Measurements from ENCODE around the gene PTPRG. TPM values are rescaled to one million over a fixed set of nuclear protein-coding genes. Genes with fewer than 3 reads are reported as not detected.

PTPRG gene
- polyA plus RNA-seq, 1 donor (not counting 4 experiments of a cell fraction or from before 2014, with no cell fraction given): 12.1 TPM

GRCh38 chr3:61937477-61937876 is 376.1 kb downstream of the PTPRG start:
- H3K36me3 ChIP-seq (ENCODE audit: control insufficient read depth in 2 of 2, extremely low read depth in 1 of 2, insufficient read depth in 2 of 2, low read length in 2 of 2): no peaks in the 10 kb centered on the region
- H2AFZ ChIP-seq (ENCODE audit: control insufficient read depth, low read length): no peak overlapping the region
- TF ChIP-seq EZH2 (IDR thresholded peaks at IDR 0.05; ENCODE audit: low read length): no peak
- no peaks in the 10 kb centered on the region for H3K79me2 ChIP-seq (ENCODE audit: control insufficient read depth, insufficient read depth, low read length)
- H3K9ac ChIP-seq (ENCODE audit: control insufficient read depth, extremely low read depth, insufficient read depth, low read length): no peak overlapping the region
- no peak for FAIRE-seq
- no peak overlapping the region for H3K27ac ChIP-seq (ENCODE audit: control insufficient read depth, insufficient read depth, low read length)
- H3K9me3 ChIP-seq (ENCODE audit: control insufficient read depth, low read depth, low read length): no peaks in the 10 kb centered on the region
- no peaks in the 10 kb centered on the region for H4K20me1 ChIP-seq (ENCODE audit: control insufficient read depth, extremely low read depth, insufficient read depth, low read length)
- no peak overlapping the region for H3K4me2 ChIP-seq (ENCODE audit: control insufficient read depth, extremely low read depth, insufficient read depth, low read depth, low read length)
- DNase-seq (ENCODE audit: low read depth, low spot score): no peak
- dilution Hi-C loops (cut with MboI; ENCODE audit: extremely low pct_ligation_motif_present, low sequenced_read_pairs): no loop called here
- H3K9me1 ChIP-seq (ENCODE audit: control insufficient read depth, extremely low read depth, insufficient read depth, low read length): no peaks in the 10 kb centered on the region
- no peaks in the 10 kb centered on the region for H3K27me3 ChIP-seq (ENCODE audit: control insufficient read depth, extremely low read depth, insufficient read depth, low read length)
- no peak overlapping the region for H3K4me3 ChIP-seq (ENCODE audit: control insufficient read depth in 2 of 3, extremely low read depth in 1 of 3, insufficient read depth in 2 of 3, low read depth in 1 of 3, low read length in 3 of 3)
- no peaks in the 10 kb centered on the region for H3K4me1 ChIP-seq (ENCODE audit: control insufficient read depth, extremely low read depth, insufficient read depth, low read length)

DNA sequence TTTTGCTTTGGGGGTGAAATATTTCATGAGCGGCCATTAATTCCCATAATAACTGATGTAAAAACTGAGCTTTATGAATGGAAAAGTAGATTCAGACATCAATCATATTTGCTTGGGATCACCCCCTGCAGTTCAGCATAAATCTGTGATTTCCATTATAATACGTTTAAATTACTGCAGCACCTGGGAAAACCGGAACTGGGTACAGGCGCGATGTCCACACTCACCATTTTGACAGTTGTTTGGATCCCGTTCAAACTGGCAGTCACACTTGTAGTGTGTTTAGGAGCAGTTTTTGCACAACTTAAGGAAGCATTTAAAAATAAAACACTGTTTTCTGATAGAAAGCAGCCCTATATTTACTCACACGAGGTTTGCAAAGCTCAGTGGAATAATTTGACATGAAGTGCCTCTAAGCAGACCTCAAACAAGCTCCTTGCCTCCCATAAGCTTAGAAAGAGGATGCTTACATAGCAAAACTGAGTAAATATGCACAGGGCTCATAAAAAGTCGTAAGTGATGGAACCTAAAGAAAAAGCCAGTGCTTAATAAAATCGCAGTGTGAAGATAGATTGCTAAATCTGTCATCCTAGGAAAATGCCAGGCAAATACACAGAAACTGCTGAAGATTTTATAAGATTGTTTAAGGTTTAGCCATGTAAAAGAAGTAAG is 377.6 kb downstream of the PTPRG start:
- Histone ChIP-seq H3K9me3 (ENCODE audit: control insufficient read depth, low read depth, low read length) (no peaks in the 10 kb centered on the region), H3K4me1 (ENCODE audit: control insufficient read depth, extremely low read depth, insufficient read depth, low read length) (no peaks in the 10 kb centered on the region), H3K27ac (ENCODE audit: control insufficient read depth, insufficient read depth, low read length) (no peak overlapping the region), H3K27me3 (ENCODE audit: control insufficient read depth, extremely low read depth, insufficient read depth, low read length) (no peaks in the 10 kb centered on the region), H4K20me1 (ENCODE audit: control insufficient read depth, extremely low read depth, insufficient read depth, low read length) (no peaks in the 10 kb centered on the region), H3K4me3 (ENCODE audit: control insufficient read depth in 2 of 3, extremely low read depth in 1 of 3, insufficient read depth in 2 of 3, low read depth in 1 of 3, low read length in 3 of 3) (no peak overlapping the region), H2AFZ (ENCODE audit: control insufficient read depth, low read length) (no peak overlapping the region), H3K79me2 (ENCODE audit: control insufficient read depth, insufficient read depth, low read length) (no peaks in the 10 kb centered on the region), H3K36me3 (ENCODE audit: control insufficient read depth in 2 of 2, extremely low read depth in 1 of 2, insufficient read depth in 2 of 2, low read length in 2 of 2) (no peaks in the 10 kb centered on the region), H3K4me2 (ENCODE audit: control insufficient read depth, extremely low read depth, insufficient read depth, low read depth, low read length) (no peak overlapping the region), H3K9me1 (ENCODE audit: control insufficient read depth, extremely low read depth, insufficient read depth, low read length) (no peaks in the 10 kb centered on the region), H3K9ac (ENCODE audit: control insufficient read depth, extremely low read depth, insufficient read depth, low read length) (no peak overlapping the region)
- dilution Hi-C loops (cut with MboI; ENCODE audit: extremely low pct_ligation_motif_present, low sequenced_read_pairs): no loop called here
- FAIRE-seq (no peak), DNase-seq (ENCODE audit: low read depth, low spot score) (no peak)
- TF ChIP-seq EZH2 (IDR thresholded peaks at IDR 0.05; ENCODE audit: low read length): no peak
- TF ChIP-seq CTCF (optimal IDR thresholded peaks at IDR 0.05 in 1 of 3, IDR thresholded peaks at IDR 0.05 in 1 of 3, conservative IDR thresholded peaks at IDR 0.05 in 1 of 3; ENCODE audit: extremely low read depth in 1 of 3, insufficient read depth in 2 of 3, low read length in 3 of 3): no peak

GRCh38 chr3:61940236-61940635 is 378.9 kb downstream of the PTPRG start:
- TF ChIP-seq EZH2 (IDR thresholded peaks at IDR 0.05; ENCODE audit: low read length) (no peak), CTCF (optimal IDR thresholded peaks at IDR 0.05 in 1 of 3, IDR thresholded peaks at IDR 0.05 in 1 of 3, conservative IDR thresholded peaks at IDR 0.05 in 1 of 3; ENCODE audit: extremely low read depth in 1 of 3, insufficient read depth in 2 of 3, low read length in 3 of 3) (no peak)
- DNase-seq (ENCODE audit: low read depth, low spot score) (no peak), FAIRE-seq (no peak)
- no peaks in the 10 kb centered on the region for H3K9me3 ChIP-seq (ENCODE audit: control insufficient read depth, low read depth, low read length)
- no peak overlapping the region for H3K4me3 ChIP-seq (ENCODE audit: control insufficient read depth in 2 of 3, extremely low read depth in 1 of 3, insufficient read depth in 2 of 3, low read depth in 1 of 3, low read length in 3 of 3)
- H2AFZ ChIP-seq (ENCODE audit: control insufficient read depth, low read length): no peak overlapping the region
- no peaks in the 10 kb centered on the region for H3K79me2 ChIP-seq (ENCODE audit: control insufficient read depth, insufficient read depth, low read length)
- H4K20me1 ChIP-seq (ENCODE audit: control insufficient read depth, extremely low read depth, insufficient read depth, low read length): no peaks in the 10 kb centered on the region
- no peaks in the 10 kb centered on the region for H3K36me3 ChIP-seq (ENCODE audit: control insufficient read depth in 2 of 2, extremely low read depth in 1 of 2, insufficient read depth in 2 of 2, low read length in 2 of 2)
- no peak overlapping the region for H3K4me2 ChIP-seq (ENCODE audit: control insufficient read depth, extremely low read depth, insufficient read depth, low read depth, low read length)
- H3K27ac ChIP-seq (ENCODE audit: control insufficient read depth, insufficient read depth, low read length): no peak overlapping the region
- no peaks in the 10 kb centered on the region for H3K4me1 ChIP-seq (ENCODE audit: control insufficient read depth, extremely low read depth, insufficient read depth, low read length)
- no peaks in the 10 kb centered on the region for H3K27me3 ChIP-seq (ENCODE audit: control insufficient read depth, extremely low read depth, insufficient read depth, low read length)
- H3K9me1 ChIP-seq (ENCODE audit: control insufficient read depth, extremely low read depth, insufficient read depth, low read length): no peaks in the 10 kb centered on the region
- H3K9ac ChIP-seq (ENCODE audit: control insufficient read depth, extremely low read depth, insufficient read depth, low read length): no peak overlapping the region
- dilution Hi-C loops (cut with MboI; ENCODE audit: extremely low pct_ligation_motif_present, low sequenced_read_pairs): no loop called here

Measured in keratinocyte (primary cell).